GM15510 (cell line): ENCODE data around the gene RORB.

Experiments used
- POLR2A ChIP-seq: IDR thresholded peaks from 3 replicates; pipeline ENCODE4 v1.6.1; 2011; ENCODE audit warnings: borderline replicate concordance; ENCODE audit not compliant: insufficient read length; ENCODE audit errors: extremely low read depth

Gene RORB

DNA sequence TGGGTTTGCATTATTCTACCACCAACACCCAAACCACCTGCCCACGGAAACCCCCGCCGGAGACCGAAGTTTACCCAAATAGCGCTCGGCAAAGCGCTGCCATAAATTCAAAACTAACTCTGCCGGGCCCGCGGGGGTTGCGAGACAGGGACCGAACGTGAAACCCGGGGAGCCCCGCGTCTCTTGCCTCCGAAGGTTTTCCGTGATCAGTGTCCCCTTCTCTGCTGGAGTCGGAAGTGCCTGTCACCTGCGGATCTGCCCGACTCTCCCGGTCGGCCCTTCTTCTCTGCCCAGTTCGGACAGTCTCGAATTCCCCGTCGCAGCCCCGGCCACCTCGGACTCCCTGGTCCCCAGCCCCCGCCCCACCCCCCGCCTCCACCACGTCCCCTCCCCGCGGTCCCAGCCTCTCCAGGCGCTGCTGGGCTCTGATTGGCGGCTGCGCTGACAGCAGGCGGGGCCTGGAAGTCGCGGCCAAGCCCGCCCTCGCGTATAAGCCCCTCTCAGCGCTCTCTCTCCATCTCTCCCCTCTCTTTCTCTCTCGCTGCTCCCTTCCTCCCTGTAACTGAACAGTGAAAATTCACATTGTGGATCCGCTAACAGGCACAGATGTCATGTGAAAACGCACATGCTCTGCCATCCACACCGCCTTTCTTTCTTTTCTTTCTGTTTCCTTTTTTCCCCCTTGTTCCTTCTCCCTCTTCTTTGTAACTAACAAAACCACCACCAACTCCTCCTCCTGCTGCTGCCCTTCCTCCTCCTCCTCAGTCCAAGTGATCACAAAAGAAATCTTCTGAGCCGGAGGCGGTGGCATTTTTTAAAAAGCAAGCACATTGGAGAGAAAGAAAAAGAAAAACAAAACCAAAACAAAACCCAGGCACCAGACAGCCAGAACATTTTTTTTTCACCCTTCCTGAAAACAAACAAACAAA, at the start of gene RORB:
RORB (plus strand) TSS at position 517 of the 929 bp plus-strand sequence. CDS start 642 bp downstream, outside the sequence.
- no peak for TF ChIP-seq POLR2A

DNA sequence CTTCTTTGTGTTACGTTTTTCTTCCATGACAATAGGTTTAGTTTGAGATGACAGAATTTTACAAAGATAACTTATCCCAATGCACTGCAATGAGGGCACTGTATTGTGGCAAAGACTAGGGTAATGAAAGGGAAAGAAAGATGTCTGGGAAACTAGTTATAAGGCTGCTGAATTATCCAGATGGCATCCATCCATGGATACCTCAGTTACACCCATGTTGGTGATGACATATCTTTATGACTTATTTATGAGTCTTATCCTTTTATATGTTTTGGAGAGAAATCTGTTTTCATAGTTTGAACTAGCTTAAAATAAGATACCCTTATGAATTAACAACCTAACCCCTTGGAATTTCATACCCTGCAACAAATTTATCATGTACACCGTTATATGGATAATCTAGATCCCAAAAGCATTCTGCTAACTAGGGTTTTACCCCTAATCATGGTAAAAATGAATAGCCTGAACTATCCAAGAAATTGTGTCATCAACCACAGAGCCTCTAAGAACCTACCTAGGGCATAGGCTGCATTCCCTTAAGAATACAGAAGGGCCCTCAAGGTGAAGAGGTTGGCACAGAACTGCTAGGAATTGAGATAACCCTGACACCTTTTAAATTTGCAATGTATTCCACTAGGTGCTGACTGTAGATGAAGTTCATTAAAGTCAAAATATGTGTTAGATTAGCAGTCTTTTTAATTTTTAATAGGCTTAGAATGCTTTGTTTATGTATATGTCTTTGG, 49.5 kb upstream of the RORB start:
- TF ChIP-seq POLR2A: no peak

DNA sequence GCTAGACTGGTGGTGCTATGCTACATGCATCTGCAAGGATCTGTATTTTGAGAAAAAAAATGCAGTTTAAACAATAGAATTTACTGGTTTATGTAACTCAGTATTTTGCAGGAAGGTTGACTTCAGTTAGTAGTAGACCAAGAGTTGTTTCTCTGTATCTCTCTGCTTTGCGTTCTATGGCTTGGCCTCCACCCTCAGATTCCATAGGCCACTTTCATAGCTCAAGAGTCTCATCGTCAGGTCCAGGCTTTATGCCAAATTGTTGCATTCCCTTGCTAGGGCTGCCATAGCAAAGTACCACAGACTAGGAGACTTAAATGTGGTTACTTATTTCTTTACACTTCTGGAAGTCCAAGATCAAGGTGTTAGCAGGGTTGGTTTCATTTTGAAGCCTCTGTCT, 48.1 kb upstream of the RORB start:
- no peak for TF ChIP-seq POLR2A

DNA sequence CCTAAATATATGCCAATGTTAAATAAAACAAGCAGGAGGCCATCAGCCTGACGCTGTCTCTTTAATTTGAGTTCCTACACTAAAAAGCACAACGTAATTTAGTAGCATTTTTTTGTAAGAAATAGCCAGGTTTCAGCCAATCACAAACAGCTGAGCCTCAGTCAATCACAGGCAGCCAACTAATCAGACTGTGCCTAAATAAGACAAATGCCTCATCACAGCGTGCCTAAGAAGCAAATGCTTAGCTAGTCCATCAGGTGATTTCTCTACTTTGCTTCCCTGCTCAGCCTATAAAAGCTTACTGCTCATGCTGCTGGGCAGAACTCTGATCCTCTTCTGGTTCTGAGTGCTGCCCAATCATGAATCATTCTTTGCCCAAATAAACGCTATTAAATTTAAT, 38.3 kb upstream of the RORB start:
- no peak for TF ChIP-seq POLR2A

DNA sequence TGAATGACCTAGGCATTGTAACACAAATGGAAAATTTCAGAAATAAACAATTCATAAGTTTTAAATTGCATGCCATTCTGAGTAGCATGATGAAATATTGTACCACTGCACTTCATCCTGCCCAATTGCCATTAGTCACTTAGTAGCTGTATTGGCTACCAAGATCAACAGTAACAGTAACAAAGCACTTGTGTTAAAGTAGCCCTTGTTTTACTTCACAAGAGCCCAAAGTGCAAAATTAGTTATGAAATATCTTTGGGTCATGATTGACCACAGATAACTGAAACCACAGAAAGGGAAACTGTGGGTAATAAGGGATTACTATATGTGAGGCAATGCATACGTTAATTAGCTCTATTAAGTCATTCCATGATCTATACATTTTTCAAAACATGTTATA, 33.3 kb upstream of the RORB start:
- no peak for TF ChIP-seq POLR2A

DNA sequence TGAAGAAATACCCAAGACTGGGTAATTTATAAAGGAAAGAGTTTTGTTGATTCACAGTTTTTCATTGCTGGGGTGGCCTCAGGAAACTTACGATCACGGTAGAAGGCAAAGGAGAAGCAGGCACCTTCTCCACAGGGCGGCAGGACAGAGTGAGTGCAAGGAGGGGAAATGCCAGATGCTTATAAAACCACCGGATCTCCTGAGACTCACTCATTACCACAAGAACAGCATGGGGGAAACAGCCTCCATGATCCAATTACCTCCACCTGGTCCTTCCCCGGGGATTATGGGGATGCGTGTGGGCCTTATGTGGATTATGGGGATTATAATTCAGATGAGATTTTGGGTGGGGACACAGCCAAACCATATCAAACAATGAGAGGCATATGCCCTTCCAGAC, 18.5 kb upstream of the RORB start:
- no peak for TF ChIP-seq POLR2A

DNA sequence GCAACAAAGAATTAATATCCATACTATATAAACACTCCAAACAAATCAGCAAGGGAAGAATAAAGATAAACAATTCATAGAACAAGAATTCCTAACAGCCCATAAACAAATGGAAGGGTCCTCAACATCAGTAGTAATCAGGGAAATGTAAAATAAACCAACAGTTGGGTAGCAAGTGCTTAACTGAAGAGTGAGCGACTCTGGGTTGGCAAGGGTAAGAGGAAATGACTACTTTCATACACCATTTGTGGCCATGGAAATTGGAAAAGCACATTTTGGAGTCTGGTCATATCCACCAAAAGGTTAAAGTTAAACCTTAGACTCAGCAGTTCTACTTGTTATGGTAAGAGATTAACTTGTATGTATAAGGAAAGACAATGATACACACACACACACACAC, 17.4 kb upstream of the RORB start:
- TF ChIP-seq POLR2A: no peak

DNA sequence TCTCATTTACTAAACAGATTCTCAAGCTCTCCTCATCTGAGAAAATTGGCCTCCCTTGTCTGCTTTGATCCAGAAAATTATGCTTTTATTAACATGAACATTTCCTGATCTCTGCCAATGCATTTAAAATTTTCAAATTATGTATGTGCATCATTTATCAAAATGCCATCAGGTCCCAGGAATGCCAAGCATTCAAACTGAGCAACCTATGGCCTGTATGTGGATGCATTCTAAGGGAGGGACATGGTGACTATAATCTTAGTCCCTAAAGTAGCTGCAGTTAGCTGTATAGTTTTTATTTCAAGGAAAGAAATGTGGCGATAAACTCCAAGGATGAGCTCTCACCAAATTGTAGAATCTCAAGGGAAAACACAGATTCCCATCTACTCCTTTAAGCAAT, 9.7 kb upstream of the RORB start:
- no peak for TF ChIP-seq POLR2A

DNA sequence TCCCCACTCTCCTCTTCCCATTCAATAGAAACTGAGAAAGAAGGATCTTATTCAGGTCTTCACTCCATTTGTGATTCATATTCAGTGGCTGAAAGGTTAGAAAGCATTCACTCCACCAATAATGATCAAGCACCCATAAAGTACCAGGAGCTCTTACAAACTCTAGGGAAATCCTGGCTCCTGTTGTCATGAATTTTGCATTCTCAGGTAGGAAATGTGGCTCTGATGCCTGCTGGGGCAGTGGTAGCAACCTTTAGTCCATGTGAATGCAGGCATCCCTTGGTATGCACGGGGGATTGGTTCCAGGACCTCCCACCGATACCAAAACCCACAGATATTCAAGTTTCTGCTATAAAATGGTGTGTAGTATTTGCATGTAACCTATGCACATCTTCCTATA, 3.6 kb upstream of the RORB start:
- TF ChIP-seq POLR2A: no peak

DNA sequence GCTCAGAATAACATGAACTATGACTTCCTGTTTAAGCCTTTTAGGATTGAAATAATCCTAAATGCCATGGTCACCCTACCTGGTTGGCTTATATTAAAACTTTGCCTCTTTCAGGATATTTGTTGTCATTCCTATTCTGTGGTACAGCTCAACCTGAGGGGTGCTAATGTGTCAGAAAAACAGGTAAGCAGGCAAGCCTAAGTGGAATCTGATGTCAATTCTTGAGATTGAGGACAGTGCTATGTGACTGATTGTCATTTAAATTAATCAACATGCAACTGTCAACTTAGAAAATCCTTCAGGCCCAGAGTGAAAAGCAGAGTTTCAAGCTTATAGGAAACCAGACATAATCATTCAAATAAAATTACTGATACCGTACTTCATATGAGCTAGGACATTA, 2.6 kb upstream of the RORB start:
- TF ChIP-seq POLR2A: no peak

DNA sequence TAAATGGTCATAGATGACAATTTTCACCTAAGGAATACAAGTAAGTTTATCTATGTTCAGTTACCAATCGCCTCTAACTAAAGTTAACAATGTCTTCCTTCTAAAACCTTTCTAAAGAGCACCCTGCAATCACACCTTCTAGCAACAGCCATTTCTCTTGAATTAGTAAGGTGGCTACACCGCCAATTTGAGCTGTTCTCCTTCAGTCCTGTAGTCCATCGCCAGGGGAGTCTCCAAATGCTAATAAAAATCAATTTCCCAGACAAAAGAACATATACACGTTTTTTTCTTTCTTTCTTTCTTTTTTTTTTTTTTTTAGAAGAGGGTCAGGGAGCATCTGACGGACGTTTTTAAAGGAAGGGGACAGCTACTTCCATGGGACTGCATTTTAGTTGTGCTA, 729 bp upstream of the RORB start:
- no peak for TF ChIP-seq POLR2A

DNA sequence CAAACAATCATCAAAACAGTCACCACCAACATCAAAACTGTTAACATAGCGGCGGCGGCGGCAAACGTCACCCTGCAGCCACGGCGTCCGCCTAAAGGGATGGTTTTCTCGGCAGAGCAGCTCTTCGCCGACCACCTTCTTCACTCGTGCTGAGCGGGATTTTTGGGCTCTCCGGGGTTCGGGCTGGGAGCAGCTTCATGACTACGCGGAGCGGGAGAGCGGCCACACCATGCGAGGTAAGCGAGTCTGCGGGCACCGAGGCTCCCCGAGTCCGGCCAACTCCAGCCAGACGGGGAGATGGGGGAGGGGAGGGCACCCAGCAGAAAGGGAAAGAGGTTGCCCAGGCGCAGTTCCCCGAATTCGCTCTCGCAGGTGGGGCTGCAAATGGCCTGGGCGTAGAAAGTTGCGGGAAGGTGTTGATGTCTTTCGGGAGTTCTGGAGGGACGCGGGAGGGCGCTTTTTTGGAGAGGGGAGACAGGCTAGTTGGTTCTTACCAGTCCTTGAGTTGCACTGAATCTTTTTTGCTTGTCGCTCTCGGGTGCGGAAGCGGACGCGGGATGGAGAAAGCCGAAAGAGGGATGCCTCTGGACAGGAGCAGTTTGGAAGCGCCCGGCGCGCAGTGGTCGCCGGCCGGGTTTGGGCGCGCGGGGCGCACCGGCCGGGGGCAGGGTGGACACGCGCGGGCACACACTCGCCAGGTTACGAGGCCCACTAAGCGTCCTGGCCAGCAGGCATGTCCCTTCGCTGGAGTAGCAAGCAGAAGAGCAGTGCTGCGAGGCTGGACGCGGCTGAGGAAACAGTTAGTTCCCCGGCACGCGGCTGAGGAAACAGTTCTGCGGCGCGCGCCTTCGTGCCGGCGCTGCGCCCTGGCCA, 849 bp downstream of the RORB start:
- TF ChIP-seq POLR2A: no peak

DNA sequence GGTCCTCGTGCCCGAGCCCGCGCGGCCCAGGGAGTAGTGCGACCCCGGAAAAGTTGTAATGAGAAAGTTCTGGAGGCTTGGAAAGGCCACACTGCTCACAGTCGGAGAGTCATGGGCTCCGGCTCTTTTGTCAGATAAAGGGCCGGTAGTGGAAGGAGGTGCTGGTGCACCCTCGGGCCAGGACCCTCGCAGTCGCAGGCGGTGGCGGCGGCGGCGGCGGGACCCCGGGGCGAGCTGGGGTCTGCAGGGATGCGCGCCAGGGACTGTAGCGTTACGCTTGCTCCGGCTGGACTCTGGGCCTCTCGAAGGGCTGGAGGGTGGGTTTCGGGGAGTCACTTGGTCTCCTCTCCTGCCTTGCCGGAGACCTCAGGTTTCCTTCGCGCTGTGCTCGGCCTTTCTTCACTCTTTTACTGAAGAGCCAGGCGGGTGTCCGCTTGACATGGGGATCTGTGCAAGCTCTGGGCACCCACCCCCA, 1.5 kb downstream of the RORB start:
- TF ChIP-seq POLR2A: no peak

DNA sequence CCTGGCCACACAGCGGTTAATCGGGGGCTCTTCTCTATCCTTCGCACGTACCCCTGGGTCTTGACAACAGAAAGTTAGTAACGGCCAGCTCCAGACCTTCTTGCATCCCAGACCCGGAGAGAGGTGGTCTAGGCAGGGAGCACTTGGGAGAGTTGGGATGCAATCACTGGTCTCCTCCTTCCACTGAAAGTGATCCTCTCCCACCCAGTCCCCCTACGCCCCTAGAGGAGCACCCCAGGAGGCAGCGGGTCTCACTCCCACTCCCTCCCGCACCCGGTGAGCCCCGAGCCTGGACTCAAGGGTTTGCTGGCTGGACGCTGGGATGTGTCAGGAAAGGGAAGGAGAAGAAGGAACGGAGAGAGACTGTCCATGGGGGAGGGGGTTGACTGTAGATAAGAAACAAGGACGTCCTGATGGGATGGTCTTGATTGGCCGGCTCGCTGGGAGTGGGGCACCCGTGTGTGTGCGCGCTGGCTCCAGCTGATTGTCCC, 2.0 kb downstream of the RORB start:
- no peak for TF ChIP-seq POLR2A
